ENCODE measurements around the gene PNMT. TPM values are rescaled to one million over a fixed set of nuclear protein-coding genes. Genes with fewer than 3 reads are reported as not detected.

Gene PNMT
- total RNA-seq, 1 donor from 2014 or later, result 0.35 TPM

GRCh38 chr17:39653662-39654331 is 14.5 kb upstream of the PNMT start:
- DNase-seq (ENCODE audit: low spot score), result no peak

GRCh38 chr17:39655105-39655504 is 13.1 kb upstream of the PNMT start:
- no peak for DNase-seq (ENCODE audit: low spot score)

GRCh38 chr17:39658346-39658745 is 9.9 kb upstream of the PNMT start:
- no peak for DNase-seq (ENCODE audit: low spot score)

GRCh38 chr17:39658760-39659159 is 9.5 kb upstream of the PNMT start:
- no peak for DNase-seq (ENCODE audit: low spot score)

GRCh38 chr17:39659279-39660010 is 8.8 kb upstream of the PNMT start:
- no peak for DNase-seq (ENCODE audit: low spot score)

GRCh38 chr17:39660011-39660360 is 8.3 kb upstream of the PNMT start:
- DNase-seq (ENCODE audit: low spot score), result no peak

- no peak for DNase-seq (ENCODE audit: low spot score)
Observed at GRCh38 chr17:39660397-39661385, 7.6 kb upstream of the PNMT start.

- DNase-seq (ENCODE audit: low spot score), result no peak
Observed at GRCh38 chr17:39661744-39662541, 6.3 kb upstream of the PNMT start.

- DNase-seq (ENCODE audit: low spot score), result no peak
Observed at GRCh38 chr17:39662551-39663339, 5.5 kb upstream of the PNMT start.

- DNase-seq (ENCODE audit: low spot score), result no peak
Observed at GRCh38 chr17:39663340-39663687, 4.9 kb upstream of the PNMT start.

- DNase-seq (ENCODE audit: low spot score), result no peak
Observed at GRCh38 chr17:39663688-39664580, 4.3 kb upstream of the PNMT start.

- no peak for DNase-seq (ENCODE audit: low spot score)
Observed at GRCh38 chr17:39664581-39665561, 3.4 kb upstream of the PNMT start, which contains the start of gene TCAP. TCAP (plus strand) TSS chr17:39665349; CDS start chr17:39665360, 11 bp downstream.

- no peak for DNase-seq (ENCODE audit: low spot score)
Observed at GRCh38 chr17:39665642-39666224, 2.5 kb upstream of the PNMT start.

GRCh38 chr17:39666231-39666600 is 2.0 kb upstream of the PNMT start:
- no peak for DNase-seq (ENCODE audit: low spot score)

GRCh38 chr17:39666601-39667261 is 1.5 kb upstream of the PNMT start:
- no peak for DNase-seq (ENCODE audit: low spot score)

GRCh38 chr17:39667262-39667944 is 850 bp upstream of the PNMT start:
- no peak for DNase-seq (ENCODE audit: low spot score)
